GM23338 (cell line): ENCODE data around the gene PCDHGC4. TPM values are rescaled to one million over a fixed set of nuclear protein-coding genes. Genes with fewer than 3 reads are reported as not detected.

Experiments
- ATAC-seq: fragments of 200-7000 bp; cut with Tn5 transposase; 3 replicates; pipeline ENCODE4 v1.9.1; 2020
- DNase-seq: peaks from one replicate; pipeline ENCODE4 v3.0.0-alpha.2; 2015; ENCODE audit warnings: low spot score
- H2AFZ ChIP-seq: fragments of 200-600 bp; sonication (generic); 2 replicates; pipeline ENCODE4 v1.8.0; 2016; ENCODE audit warnings: antibody characterized with exemption, mild to moderate bottlenecking, moderate library complexity
- H3F3A ChIP-seq: fragments of 200-600 bp; sonication (generic); replicated peaks from 2 replicates; pipeline ENCODE4 v1.8.0; 2017; ENCODE audit warnings: antibody characterized with exemption, mixed run types, low read depth
- H3K27ac ChIP-seq: fragments of 200-600 bp; sonication (generic); 2 replicates; pipeline ENCODE4 v1.6.1; 2016; ENCODE audit warnings: low read depth
- H3K27me3 ChIP-seq: fragments of 200-600 bp; sonication (generic); 2 replicates; pipeline ENCODE4 v1.8.0; 2016; ENCODE audit warnings: mild to moderate bottlenecking, mixed run types, moderate library complexity; ENCODE audit not compliant: insufficient read depth
- H3K36me3 ChIP-seq: fragments of 200-600 bp; sonication (generic); 2 replicates; pipeline ENCODE4 v1.8.0; 2016; ENCODE audit warnings: mild to moderate bottlenecking; ENCODE audit not compliant: insufficient read depth
- H3K4me1 ChIP-seq: fragments of 200-600 bp; sonication (generic); 2 replicates; pipeline ENCODE4 v1.8.0; 2016; ENCODE audit warnings: mild to moderate bottlenecking, moderate library complexity; ENCODE audit not compliant: insufficient read depth
- H3K4me2 ChIP-seq: fragments of 200-600 bp; sonication (generic); 2 replicates; pipeline ENCODE4 v1.7.1; 2017; ENCODE audit warnings: mixed run types
- H3K4me3 ChIP-seq: fragments of 200-600 bp; sonication (generic); 2 replicates; pipeline ENCODE4 v1.6.1; 2016; ENCODE audit warnings: mixed run types
- H3K79me2 ChIP-seq: fragments of 200-600 bp; sonication (generic); replicated peaks from 2 replicates; pipeline ENCODE4 v1.8.0; 2017; ENCODE audit warnings: mild to moderate bottlenecking; ENCODE audit not compliant: insufficient read depth
- H3K9me2 ChIP-seq: fragments of 200-600 bp; sonication (generic); 2 replicates; pipeline ENCODE4 v1.8.0; 2017; ENCODE audit not compliant: insufficient read depth
- H4K20me1 ChIP-seq: fragments of 200-600 bp; sonication (generic); replicated peaks from 2 replicates; pipeline ENCODE4 v1.8.0; 2017; ENCODE audit warnings: mild to moderate bottlenecking; ENCODE audit not compliant: insufficient read depth
- H3K27ac Mint-ChIP-seq: 2 replicates; pipeline ENCODE4 v1.8.0; 2020; ENCODE audit warnings: inconsistent platforms, mild to moderate bottlenecking, moderate library complexity, mixed read lengths
- H3K27me3 Mint-ChIP-seq: 3 replicates; pipeline ENCODE4 v1.8.0; 2022; ENCODE audit warnings: low read depth, mild to moderate bottlenecking, moderate library complexity, mixed read lengths, inconsistent platforms; ENCODE audit not compliant: insufficient read depth, poor library complexity
- H3K36me3 Mint-ChIP-seq: 3 replicates; pipeline ENCODE4 v1.8.0; 2021; ENCODE audit warnings: low read depth, mild to moderate bottlenecking, inconsistent platforms, moderate library complexity, mixed read lengths
- H3K4me1 Mint-ChIP-seq: 3 replicates; pipeline ENCODE4 v1.8.0; 2020; ENCODE audit warnings: mild to moderate bottlenecking, inconsistent platforms, mixed read lengths
- H3K4me3 Mint-ChIP-seq: 3 replicates; pipeline ENCODE4 v1.8.0; 2021; ENCODE audit warnings: moderate library complexity, mild to moderate bottlenecking, inconsistent platforms, mixed read lengths
- H3K9me3 Mint-ChIP-seq: 3 replicates; pipeline ENCODE4 v1.8.0; 2020; ENCODE audit warnings: moderate library complexity, mild to moderate bottlenecking, inconsistent platforms, mixed read lengths
- JUNB ChIP-seq: IDR thresholded peaks from one replicate; pipeline ENCODE4 v1.6.1; 2016; ENCODE audit warnings: antibody characterized with exemption; ENCODE audit not compliant: unreplicated experiment
- POLR2AphosphoS5 ChIP-seq: IDR thresholded peaks from 2 replicates; pipeline ENCODE4 v1.6.1; 2016; ENCODE audit warnings: antibody characterized with exemption, low read depth
- REST ChIP-seq: IDR thresholded peaks from one replicate; pipeline ENCODE4 v1.6.1; 2018; ENCODE audit warnings: antibody characterized with exemption; ENCODE audit not compliant: unreplicated experiment
- STAT1 ChIP-seq: IDR thresholded peaks from one replicate; pipeline ENCODE4 v1.6.1; 2016; ENCODE audit warnings: antibody characterized with exemption; ENCODE audit not compliant: unreplicated experiment
- ZNF114 ChIP-seq: fragments of 250-450 bp; sonication (Bioruptor Pico); IDR thresholded peaks from 2 replicates; pipeline ENCODE4 v1.5.0; 2020; ENCODE audit warnings: mild to moderate bottlenecking, moderate library complexity
- ZNF331 ChIP-seq: fragments of 250-450 bp; sonication (Bioruptor Pico); IDR thresholded peaks from 2 replicates; pipeline ENCODE4 v1.5.0; 2020; ENCODE audit warnings: low read depth, mild to moderate bottlenecking, moderate library complexity
- polyA plus RNA-seq: library from polyadenylated mRNA; unstranded; fragments of >200 nt; fragmentation: Nextera tagmentation; extraction: Ambion mirVana; gene quantifications from 2 replicates; pipeline ENCODE4 v1.2.1, GENCODE V29; 2016
- total RNA-seq: library from RNA; depleted of rRNA; stranded (reverse); fragments of >200 nt; shearing (Covaris generic); gene quantifications from 2 replicates; pipeline ENCODE4 v1.2.3, GENCODE V29; 2014
- TF ChIP-seq, protein P1 (sequence below): fragments of 250-450 bp; sonication (Bioruptor Pico); IDR thresholded peaks from 2 replicates; pipeline ENCODE4 v1.5.0; 2020; ENCODE audit warnings: mild to moderate bottlenecking, moderate library complexity
- TF ChIP-seq, protein P2 (sequence below): IDR thresholded peaks from 2 replicates; pipeline ENCODE4 v1.6.1; 2016; ENCODE audit warnings: antibody characterized with exemption

Gene PCDHGC4
- total and polyA plus RNA-seq, 2 experiments from 2014 or later, result 0.31 to 3.0 TPM

DNA sequence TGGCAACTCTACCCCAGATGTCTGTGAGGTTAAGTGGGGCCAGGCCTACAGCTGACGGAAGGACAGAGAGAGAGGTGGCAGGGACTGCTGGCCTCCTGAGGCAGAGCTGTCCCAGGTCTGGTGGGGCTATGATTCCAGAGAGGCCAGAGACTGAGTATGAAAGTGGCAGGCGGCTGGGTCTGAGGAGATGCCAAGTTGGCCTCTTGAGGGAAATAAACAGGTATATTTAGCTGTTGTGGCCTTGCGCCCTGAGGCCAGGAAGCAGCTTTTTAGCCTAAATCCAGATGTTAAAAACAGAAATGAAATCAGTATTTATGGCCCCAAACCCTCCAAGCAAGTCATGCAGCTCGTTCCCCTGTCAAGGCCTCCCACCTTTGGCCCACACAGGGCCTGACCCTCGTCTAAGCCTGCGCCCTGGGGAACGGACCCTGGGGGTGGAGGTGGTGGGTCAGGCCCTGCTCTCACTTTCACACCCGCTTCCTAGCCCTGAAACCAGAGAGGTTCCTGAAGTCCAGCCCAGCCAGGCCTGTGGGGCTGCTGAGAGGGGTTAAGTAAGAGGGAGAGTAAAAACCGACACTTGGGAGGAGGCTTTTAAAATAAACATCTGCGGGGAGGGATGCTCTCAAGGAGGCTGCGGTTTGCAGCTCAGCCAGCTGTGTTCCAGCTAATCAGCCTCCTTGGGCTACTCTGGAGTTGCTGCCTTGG lies 22.7 kb downstream of the PCDHGC4 start:
- Mint-ChIP-seq H3K27ac (no peak overlapping the region), H3K27me3 (peaks cover 14% of the 10 kb centered on the region), H3K4me1 (peaks cover 28% of the 10 kb centered on the region), H3K36me3 (peaks cover 21% of the 10 kb centered on the region), H3K4me3 (no peak overlapping the region; the same call in 2 of the 3 replicates), H3K9me3 (no peaks in the 10 kb centered on the region)
- Histone ChIP-seq H3K79me2 (no peaks in the 10 kb centered on the region), H3K27me3 (no peaks in the 10 kb centered on the region), H3F3A (0 out of 2 replicates have a peak, but pooled peaks cover 4% of the 10 kb centered on the region), H4K20me1 (no peaks in the 10 kb centered on the region), H3K9me2 (no peaks in the 10 kb centered on the region), H3K4me3 (no peak overlapping the region), H3K4me2 (no peak overlapping the region), H3K4me1 (peaks cover 19% of the 10 kb centered on the region), H3K27ac (no peak overlapping the region; the same call in 1 of the 2 replicates), H2AFZ (no peak overlapping the region), H3K36me3 (no peaks in the 10 kb centered on the region)
- TF ChIP-seq STAT1, result no peak
- TF ChIP-seq ZNF331, result no peak
- TF ChIP-seq, protein P1, sequence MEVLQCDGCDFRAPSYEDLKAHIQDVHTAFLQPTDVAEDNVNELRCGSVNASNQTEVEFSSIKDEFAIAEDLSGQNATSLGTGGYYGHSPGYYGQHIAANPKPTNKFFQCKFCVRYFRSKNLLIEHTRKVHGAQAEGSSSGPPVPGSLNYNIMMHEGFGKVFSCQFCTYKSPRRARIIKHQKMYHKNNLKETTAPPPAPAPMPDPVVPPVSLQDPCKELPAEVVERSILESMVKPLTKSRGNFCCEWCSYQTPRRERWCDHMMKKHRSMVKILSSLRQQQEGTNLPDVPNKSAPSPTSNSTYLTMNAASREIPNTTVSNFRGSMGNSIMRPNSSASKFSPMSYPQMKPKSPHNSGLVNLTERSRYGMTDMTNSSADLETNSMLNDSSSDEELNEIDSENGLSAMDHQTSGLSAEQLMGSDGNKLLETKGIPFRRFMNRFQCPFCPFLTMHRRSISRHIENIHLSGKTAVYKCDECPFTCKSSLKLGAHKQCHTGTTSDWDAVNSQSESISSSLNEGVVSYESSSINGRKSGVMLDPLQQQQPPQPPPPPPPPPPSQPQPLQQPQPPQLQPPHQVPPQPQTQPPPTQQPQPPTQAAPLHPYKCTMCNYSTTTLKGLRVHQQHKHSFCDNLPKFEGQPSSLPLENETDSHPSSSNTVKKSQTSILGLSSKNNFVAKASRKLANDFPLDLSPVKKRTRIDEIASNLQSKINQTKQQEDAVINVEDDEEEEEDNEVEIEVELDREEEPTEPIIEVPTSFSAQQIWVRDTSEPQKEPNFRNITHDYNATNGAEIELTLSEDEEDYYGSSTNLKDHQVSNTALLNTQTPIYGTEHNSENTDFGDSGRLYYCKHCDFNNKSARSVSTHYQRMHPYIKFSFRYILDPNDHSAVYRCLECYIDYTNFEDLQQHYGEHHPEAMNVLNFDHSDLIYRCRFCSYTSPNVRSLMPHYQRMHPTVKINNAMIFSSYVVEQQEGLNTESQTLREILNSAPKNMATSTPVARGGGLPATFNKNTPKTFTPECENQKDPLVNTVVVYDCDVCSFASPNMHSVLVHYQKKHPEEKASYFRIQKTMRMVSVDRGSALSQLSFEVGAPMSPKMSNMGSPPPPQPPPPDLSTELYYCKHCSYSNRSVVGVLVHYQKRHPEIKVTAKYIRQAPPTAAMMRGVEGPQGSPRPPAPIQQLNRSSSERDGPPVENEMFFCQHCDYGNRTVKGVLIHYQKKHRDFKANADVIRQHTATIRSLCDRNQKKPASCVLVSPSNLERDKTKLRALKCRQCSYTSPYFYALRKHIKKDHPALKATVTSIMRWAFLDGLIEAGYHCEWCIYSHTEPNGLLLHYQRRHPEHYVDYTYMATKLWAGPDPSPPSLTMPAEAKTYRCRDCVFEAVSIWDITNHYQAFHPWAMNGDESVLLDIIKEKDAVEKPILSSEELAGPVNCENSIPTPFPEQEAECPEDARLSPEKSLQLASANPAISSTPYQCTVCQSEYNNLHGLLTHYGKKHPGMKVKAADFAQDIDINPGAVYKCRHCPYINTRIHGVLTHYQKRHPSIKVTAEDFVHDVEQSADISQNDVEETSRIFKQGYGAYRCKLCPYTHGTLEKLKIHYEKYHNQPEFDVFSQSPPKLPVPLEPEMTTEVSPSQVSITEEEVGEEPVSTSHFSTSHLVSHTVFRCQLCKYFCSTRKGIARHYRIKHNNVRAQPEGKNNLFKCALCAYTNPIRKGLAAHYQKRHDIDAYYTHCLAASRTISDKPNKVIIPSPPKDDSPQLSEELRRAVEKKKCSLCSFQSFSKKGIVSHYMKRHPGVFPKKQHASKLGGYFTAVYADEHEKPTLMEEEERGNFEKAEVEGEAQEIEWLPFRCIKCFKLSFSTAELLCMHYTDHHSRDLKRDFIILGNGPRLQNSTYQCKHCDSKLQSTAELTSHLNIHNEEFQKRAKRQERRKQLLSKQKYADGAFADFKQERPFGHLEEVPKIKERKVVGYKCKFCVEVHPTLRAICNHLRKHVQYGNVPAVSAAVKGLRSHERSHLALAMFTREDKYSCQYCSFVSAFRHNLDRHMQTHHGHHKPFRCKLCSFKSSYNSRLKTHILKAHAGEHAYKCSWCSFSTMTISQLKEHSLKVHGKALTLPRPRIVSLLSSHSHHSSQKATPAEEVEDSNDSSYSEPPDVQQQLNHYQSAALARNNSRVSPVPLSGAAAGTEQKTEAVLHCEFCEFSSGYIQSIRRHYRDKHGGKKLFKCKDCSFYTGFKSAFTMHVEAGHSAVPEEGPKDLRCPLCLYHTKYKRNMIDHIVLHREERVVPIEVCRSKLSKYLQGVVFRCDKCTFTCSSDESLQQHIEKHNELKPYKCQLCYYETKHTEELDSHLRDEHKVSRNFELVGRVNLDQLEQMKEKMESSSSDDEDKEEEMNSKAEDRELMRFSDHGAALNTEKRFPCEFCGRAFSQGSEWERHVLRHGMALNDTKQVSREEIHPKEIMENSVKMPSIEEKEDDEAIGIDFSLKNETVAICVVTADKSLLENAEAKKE, result no peak
- TF ChIP-seq REST, result no peak
- no peak for TF ChIP-seq ZNF114 (CRISPR knock-in tag)
- no peak for TF ChIP-seq POLR2AphosphoS5
- TF ChIP-seq, protein P2, sequence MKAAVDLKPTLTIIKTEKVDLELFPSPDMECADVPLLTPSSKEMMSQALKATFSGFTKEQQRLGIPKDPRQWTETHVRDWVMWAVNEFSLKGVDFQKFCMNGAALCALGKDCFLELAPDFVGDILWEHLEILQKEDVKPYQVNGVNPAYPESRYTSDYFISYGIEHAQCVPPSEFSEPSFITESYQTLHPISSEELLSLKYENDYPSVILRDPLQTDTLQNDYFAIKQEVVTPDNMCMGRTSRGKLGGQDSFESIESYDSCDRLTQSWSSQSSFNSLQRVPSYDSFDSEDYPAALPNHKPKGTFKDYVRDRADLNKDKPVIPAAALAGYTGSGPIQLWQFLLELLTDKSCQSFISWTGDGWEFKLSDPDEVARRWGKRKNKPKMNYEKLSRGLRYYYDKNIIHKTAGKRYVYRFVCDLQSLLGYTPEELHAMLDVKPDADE, result no peak
- TF ChIP-seq JUNB, result no peak
- ATAC-seq (no peak), DNase-seq (no peak)
